Measurements from ENCODE around the gene CGB5.
"Not testable (repeated sequence)": the region's sequence is repeated elsewhere in the genome, so short reads cannot be mapped to it uniquely, and the experiment has no call there.

CGB5 gene

GRCh38 chr19:49020931-49021895 lies 22.4 kb upstream of the CGB5 start:
- DNase-seq (ENCODE audit: low read depth) = no peak

GRCh38 chr19:49022116-49022515 lies 21.5 kb upstream of the CGB5 start:
- DNase-seq (ENCODE audit: low read depth) = no peak

GRCh38 chr19:49024233-49024632 lies 19.4 kb upstream of the CGB5 start, which contains the start of gene CGB3:
TSS of gene CGB3 (minus strand) at chr19:49024333. CDS start at chr19:49023971, 362 bp downstream.
- not testable (repeated sequence) for DNase-seq (ENCODE audit: low read depth)

- DNase-seq (ENCODE audit: low read depth) = not testable (repeated sequence)
Observed at GRCh38 chr19:49025088-49025487, 18.6 kb upstream of the CGB5 start.

- DNase-seq (ENCODE audit: low read depth) = not testable (repeated sequence)
Observed at GRCh38 chr19:49025599-49025998, 18.0 kb upstream of the CGB5 start.

GRCh38 chr19:49028686-49029085 lies 15.0 kb upstream of the CGB5 start:
- DNase-seq (ENCODE audit: low read depth) = not testable (repeated sequence)

GRCh38 chr19:49029749-49030148 lies 13.9 kb upstream of the CGB5 start:
- not testable (repeated sequence) for DNase-seq (ENCODE audit: low read depth)

- DNase-seq (ENCODE audit: low read depth) = not testable (repeated sequence)
Observed at GRCh38 chr19:49030323-49030722, 13.3 kb upstream of the CGB5 start.

- not testable (repeated sequence) for DNase-seq (ENCODE audit: low read depth)
Observed at GRCh38 chr19:49031642-49032301, 11.9 kb upstream of the CGB5 start, which contains the start of gene CGB2. TSS of gene CGB2 (plus strand) at chr19:49031890. CDS start at chr19:49032096, 206 bp downstream.

- not testable (repeated sequence) for DNase-seq (ENCODE audit: low read depth)
Observed at GRCh38 chr19:49036815-49037214, 6.8 kb upstream of the CGB5 start, which contains the start of gene CGB1. TSS of gene CGB1 (minus strand) at chr19:49036895. CDS start at chr19:49036711, 184 bp downstream.

- not testable (repeated sequence) for DNase-seq (ENCODE audit: low read depth)
Observed at GRCh38 chr19:49038111-49038510, 5.5 kb upstream of the CGB5 start.

- DNase-seq (ENCODE audit: low read depth) = not testable (repeated sequence)
Observed at GRCh38 chr19:49038557-49039276, 4.9 kb upstream of the CGB5 start.

- not testable (repeated sequence) for DNase-seq (ENCODE audit: low read depth)
Observed at GRCh38 chr19:49039736-49040135, 3.9 kb upstream of the CGB5 start.

GRCh38 chr19:49042177-49042576 lies 1.5 kb upstream of the CGB5 start:
- no peak for DNase-seq (ENCODE audit: low read depth)

GRCh38 chr19:49042666-49043065 lies 982 bp upstream of the CGB5 start:
- DNase-seq (ENCODE audit: low read depth) = not testable (repeated sequence)

GRCh38 chr19:49049011-49049410 lies 5.4 kb downstream of the CGB5 start, which contains the start of gene CGB8:
TSS of gene CGB8 (minus strand) at chr19:49049111. CDS start at chr19:49048739, 372 bp downstream.
- DNase-seq (ENCODE audit: low read depth) = not testable (repeated sequence)

GRCh38 chr19:49049834-49050233 lies 6.2 kb downstream of the CGB5 start:
- not testable (repeated sequence) for DNase-seq (ENCODE audit: low read depth)

- not testable (repeated sequence) for DNase-seq (ENCODE audit: low read depth)
Observed at GRCh38 chr19:49050376-49051033, 6.9 kb downstream of the CGB5 start.

GRCh38 chr19:49056101-49056901 lies 12.7 kb downstream of the CGB5 start:
- no peak for DNase-seq (ENCODE audit: low read depth)

GRCh38 chr19:49056902-49057596 lies 13.4 kb downstream of the CGB5 start:
- not testable (repeated sequence) for DNase-seq (ENCODE audit: low read depth)

Data from stimulated activated CD8-positive, alpha-beta memory T cell treated with anti-CD3 and anti-CD28 coated beads, Interleukin-12 subunit alpha, Interleukin-12 subunit beta, amount 100 ng/mL, for 1 hour (primary cell).